NCI-H1694 treated with DMSO at 0.1 percent for 48 hours (cell line): Measurements from ENCODE around the gene ALDH5A1.
"Not testable (repeated sequence)": the region's sequence is repeated elsewhere in the genome, so short reads cannot be mapped to it uniquely, and the experiment has no call there.

Source experiments
- DNase-seq: peaks from one replicate; lab custom pipeline; 2025; lab: John Stamatoyannopoulos, UW

ALDH5A1 gene

DNA sequence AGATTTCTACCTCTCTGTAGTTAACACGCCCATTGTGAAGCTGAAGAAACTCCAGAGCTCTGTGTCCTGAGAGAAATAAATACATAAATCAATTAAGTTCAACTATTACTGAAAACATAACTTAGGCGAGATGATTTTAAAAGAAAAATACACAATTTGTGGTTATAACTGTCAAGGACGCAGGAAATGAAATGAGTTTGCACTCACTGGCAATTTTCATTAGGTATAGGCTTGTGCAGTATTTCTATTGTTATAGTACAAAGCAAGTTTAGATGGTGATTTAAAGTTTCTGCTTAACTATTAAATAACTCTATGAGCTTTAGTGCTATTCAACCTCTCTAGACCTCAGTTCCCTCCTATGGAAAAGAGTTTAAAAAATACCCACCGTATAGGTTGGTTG, 8.7 kb upstream of the ALDH5A1 start:
- DNase-seq: no peak

DNA sequence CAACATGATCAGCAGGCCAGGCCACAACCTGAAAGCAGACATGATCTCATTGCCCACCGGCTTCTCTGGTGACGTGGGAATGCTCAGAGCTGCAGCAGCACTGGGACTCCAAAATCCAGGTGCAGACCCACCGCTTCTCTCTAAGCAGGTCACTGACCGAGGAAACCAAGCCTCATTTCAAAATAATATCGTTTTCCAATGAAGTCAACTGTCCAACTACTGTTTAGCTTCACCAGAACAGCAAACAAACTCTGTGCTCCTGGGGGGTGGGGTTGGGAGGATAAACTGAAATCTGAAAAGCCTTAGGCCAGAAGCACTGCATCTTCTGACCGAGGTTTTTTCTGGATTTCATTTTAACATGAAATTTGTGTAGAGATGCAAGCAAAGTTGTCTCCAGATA, 5.3 kb upstream of the ALDH5A1 start, which contains the start of gene GPLD1:
GPLD1 (minus strand) TSS at position 109 of the 400 bp plus-strand sequence; CDS start at position 42, 67 bp downstream.
- no peak for DNase-seq

DNA sequence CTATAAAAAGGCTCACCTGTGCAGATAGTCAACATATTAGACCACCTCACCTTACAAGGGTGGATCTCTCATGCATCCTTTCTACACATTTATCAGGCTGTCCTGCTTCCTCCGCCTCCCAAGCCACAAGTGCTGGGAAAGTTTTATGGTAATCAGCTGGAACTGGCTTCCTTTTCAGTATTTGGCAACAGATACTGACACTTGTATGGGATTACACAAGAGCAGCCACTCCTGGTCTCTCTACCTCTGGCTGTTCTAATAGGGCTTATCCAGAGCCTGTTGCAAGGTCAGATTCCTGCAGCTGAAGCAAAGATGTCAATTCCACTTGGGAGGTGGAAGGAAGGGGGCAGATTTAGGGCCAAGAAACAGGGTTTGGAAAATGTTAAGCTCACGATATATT, 4.9 kb upstream of the ALDH5A1 start:
- DNase-seq: no peak

GRCh38 chr6:24490948-24491347, 3.8 kb upstream of the ALDH5A1 start:
- no peak for DNase-seq

- DNase-seq: no peak
Observed at GRCh38 chr6:24492475-24492874, 2.3 kb upstream of the ALDH5A1 start.

- DNase-seq: no peak
Observed at GRCh38 chr6:24493945-24494820, 586 bp upstream of the ALDH5A1 start.

DNA sequence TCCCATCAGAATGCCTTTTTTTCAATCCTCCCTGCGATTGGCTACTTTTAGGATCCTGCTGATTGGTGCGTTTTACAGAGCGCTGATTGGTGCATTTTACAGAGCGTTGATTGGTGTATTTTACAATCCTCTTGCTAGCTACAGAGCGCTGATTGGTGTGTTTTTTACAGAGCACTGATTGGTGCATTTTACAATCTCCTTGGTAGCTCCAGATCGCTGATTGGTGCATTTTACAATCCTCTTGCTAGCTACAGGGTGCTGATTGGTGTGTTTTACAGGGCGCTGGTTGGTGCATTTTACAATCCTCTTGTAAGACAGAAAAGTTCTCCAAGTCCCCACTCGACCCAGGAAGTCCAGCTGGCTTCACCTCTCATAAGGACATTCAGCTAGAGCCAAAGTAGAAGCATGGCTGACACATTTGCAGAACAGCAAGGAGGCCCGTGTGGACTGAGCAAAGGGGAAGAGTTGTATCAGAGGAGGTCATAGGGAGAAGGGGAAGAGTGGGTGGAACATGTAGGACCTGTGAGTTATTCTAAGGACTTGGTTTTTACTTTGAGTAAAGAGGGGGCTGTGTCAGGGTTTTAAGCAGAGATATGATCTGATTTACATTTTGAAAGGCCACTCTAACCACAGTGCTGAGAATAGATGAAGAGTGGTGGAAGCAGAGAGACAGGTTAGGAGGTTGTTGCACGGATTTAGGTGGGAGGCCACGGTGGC, 2.6 kb downstream of the ALDH5A1 start:
- no peak for DNase-seq

DNA sequence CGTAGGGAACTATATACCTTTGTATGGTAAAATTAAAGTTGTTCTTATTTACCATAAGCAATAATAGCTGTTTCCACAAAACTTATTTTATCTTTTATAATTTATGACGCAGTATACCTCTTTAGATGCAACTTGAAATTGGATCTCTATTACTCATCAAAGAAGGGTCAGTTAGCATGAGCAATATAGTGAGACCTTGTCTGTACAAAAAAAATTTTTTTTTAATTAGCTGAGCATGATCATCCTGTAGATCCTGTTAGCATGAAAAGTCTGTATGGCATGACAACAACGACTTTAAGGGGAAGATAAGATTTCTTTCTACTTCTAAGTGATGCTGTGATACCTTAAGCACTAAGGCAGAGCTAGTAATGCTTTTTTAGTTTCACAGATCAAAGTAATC, 5.9 kb downstream of the ALDH5A1 start:
- no peak for DNase-seq

- no peak for DNase-seq
Observed at GRCh38 chr6:24501374-24501773, 6.6 kb downstream of the ALDH5A1 start.

DNA sequence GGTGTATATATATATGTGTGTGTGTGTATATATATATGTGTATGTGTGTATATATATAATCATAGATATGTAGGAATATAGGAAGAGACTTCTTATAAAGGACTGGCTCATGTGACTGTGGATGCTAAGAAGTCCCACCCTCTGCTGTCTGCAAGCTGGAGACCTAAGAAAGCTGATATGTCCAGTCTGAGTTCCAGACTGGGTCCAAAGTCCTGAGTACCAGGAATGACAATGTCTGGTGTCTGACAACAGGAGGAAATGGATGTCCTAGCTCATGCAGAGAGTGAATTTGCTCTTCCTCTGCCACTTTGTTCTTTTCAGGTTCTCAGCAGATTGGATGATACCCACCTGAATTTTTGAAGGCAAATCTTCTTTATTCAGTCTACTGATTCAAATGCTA, 7.1 kb downstream of the ALDH5A1 start:
- DNase-seq: no peak

- no peak for DNase-seq
Observed at GRCh38 chr6:24504287-24504648, 9.5 kb downstream of the ALDH5A1 start.

DNA sequence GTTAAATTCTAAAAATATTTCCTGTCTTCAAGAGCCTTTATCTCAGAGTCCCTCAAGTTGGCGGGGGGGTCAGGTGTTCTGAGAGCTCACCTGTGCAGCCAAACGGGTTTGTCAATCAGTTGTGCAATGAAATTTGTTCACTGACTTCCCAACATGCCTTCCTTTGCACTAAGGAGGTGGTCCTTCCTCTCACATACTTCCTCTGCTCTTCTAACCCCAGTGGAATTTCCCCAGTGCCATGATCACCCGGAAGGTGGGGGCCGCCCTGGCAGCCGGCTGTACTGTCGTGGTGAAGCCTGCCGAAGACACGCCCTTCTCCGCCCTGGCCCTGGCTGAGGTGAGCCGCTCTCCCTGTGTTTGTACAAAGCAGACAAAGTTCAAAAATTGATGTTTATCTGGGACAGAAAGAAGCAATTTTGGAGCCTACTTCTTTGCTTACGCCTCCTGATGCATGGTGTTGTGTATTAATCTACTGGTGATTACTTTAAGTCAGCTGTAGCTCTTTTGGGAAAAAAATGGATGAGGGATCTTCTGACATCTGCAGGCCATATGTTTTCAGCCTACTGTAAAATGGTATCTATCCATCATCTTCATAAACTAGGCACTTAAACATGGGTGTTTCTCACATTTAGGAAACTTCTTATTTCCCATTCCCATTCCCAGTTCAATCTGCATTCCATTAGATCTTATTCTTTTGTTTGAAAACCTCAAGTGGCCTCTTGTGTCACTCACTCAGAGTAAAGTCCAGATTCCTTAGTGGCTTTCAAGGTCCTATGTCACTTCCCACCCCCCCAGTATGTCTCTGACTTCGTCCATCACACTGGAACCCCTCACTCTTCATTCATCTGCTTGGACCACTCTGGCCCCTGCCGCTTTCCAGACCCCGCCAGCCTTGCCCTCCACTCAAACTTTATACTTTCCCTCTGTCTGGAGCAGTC, 10.1 kb downstream of the ALDH5A1 start:
- no peak for DNase-seq

- DNase-seq: no peak
Observed at GRCh38 chr6:24506814-24507520, 12.2 kb downstream of the ALDH5A1 start.

GRCh38 chr6:24511976-24512375, 17.2 kb downstream of the ALDH5A1 start:
- not testable (repeated sequence) for DNase-seq

- DNase-seq: no peak
Observed at GRCh38 chr6:24513602-24514001, 18.8 kb downstream of the ALDH5A1 start.

- no peak for DNase-seq
Observed at GRCh38 chr6:24517659-24518543, 23.1 kb downstream of the ALDH5A1 start.

DNA sequence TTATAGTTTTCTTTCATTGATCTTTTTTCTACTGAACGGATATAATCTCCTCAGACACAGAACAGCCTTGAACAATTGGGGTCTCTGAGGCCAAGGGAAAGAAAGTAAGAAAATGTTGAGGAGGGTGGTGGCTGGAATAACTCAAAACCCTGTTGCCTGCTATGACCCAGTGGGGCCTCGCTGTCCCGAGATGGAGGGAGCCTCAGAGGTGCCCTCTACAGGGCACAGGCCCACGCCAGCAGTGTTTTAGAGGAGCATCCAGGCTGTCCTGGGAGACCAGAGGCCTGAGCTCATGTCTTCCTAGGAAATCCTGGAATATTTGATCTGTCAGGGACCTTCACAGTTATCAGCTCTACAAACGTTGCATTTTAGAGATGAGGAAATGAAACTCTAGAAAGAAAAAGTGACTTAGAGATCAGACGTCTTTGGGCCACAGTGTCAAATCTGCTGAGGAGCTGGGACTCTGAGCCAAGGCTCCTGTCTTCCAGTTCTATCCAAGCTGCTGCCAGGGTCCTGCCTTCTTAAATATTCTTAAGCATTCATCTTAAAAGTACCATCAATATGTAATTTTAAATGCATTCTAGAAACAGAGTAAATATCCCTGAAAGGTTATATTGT, 26.3 kb downstream of the ALDH5A1 start:
- DNase-seq: no peak

DNA sequence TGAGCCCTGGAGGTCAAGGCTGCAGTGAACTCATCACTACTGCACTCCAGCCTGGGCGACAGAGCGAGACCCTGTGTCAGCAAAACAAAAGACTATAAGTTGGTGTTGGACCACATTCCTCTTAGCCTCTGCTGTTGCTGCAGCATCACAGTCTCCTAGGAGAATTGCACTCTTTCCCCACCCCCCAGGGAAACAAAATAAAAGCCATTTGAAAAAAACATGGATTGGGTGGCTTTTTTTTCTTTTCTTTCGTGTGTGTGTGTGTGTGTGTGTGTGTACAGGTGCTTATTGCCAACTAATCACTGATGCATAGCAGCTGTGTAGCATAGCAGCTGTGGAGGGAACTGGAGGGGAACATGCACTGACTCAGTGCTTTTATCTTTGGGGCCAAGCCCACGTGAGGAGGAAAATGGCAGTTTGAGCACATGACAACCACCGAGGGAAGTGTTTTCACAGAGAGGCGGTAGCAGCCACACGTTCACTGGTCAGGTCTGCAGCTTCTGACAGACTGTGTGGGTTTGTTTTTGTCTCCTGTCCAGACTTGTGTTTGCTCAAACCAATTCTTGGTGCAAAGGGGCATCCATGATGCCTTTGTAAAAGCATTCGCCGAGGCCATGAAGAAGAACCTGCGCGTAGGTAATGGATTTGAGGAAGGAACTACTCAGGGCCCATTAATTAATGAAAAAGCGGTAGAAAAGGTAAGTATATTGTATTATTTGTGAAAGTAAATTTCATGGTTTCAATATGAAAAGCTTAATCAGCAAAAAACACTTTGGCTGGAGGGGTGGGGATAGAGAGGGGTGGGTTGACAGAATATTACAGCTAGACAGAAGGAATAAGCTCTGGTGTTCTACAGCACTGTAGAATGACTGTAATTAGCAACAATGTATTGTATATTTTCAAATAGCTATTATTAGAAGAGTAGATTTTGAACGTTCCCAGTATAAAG, 27.7 kb downstream of the ALDH5A1 start:
- peak; percentile 27 for DNase-seq

DNA sequence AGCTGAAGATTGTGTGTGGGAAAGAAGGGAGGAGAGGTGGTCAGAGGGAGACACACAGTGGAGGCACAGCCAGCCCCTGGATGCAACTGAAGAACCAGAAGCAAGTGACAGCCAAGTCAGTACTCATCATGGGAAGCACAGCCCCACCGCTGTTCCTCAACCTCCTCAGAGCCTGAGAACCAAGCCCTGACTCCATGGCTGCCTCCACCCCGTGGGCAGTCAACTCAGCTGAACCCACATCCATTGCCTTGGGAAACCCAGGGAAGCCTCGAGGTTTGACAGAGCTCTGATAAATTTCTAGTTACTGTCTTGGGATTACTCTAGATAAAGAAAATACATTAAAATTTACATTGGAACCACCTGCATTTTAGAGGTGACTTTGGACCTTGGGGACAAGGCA, 29.6 kb downstream of the ALDH5A1 start:
- DNase-seq: no peak
